GM21786 (cell line): Measurements from ENCODE around the gene GPR3.
A peak's percentile ranks its signal among the peaks of the same experiment; 100 is the strongest.

ENCODE experiments used
- ATAC-seq: cut with Tn5 transposase; IDR thresholded peaks from one replicate; pipeline ENCODE4 v1.9.1; 2021; ENCODE audit not compliant: unreplicated experiment

GPR3 gene, protein sequence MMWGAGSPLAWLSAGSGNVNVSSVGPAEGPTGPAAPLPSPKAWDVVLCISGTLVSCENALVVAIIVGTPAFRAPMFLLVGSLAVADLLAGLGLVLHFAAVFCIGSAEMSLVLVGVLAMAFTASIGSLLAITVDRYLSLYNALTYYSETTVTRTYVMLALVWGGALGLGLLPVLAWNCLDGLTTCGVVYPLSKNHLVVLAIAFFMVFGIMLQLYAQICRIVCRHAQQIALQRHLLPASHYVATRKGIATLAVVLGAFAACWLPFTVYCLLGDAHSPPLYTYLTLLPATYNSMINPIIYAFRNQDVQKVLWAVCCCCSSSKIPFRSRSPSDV

DNA sequence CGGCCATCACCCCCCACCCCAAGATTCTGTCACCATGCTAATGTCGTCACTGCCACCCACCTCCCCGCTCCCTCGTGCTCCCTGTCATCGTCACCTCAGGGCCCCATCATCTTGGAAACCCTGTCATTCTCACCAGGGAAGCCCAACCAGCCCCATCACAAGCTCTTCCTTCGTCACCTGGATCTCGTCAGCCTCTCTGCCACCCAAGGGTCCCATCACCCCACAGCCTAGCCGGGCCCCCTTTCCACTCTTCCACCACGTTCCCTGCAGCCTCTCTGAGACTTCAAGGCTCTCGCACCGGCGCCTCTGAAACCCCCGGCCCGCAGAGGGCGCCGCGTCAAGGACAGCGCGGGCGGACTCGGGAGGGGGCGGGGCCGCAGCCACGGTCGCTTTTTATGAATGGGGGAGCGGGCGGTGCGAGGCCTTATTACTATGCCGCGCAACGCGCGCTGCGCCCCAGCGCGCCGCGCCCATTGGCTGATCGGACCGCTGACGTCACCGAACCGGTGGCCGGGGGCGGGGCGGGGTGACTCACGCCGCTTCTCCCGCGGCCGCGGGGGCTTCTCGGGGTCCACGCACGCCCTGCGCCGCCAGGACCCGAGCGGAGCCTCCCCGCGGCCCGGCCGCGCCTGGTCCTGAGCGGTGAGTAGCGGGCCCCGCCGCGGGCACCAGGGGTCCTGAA, at the start of gene GPR3:
Gene GPR3 (plus strand): TSS at position 527 of the 682 bp plus-strand sequence. CDS start 1,177 bp downstream, outside the sequence.
- ATAC-seq = peak; percentile 77

DNA sequence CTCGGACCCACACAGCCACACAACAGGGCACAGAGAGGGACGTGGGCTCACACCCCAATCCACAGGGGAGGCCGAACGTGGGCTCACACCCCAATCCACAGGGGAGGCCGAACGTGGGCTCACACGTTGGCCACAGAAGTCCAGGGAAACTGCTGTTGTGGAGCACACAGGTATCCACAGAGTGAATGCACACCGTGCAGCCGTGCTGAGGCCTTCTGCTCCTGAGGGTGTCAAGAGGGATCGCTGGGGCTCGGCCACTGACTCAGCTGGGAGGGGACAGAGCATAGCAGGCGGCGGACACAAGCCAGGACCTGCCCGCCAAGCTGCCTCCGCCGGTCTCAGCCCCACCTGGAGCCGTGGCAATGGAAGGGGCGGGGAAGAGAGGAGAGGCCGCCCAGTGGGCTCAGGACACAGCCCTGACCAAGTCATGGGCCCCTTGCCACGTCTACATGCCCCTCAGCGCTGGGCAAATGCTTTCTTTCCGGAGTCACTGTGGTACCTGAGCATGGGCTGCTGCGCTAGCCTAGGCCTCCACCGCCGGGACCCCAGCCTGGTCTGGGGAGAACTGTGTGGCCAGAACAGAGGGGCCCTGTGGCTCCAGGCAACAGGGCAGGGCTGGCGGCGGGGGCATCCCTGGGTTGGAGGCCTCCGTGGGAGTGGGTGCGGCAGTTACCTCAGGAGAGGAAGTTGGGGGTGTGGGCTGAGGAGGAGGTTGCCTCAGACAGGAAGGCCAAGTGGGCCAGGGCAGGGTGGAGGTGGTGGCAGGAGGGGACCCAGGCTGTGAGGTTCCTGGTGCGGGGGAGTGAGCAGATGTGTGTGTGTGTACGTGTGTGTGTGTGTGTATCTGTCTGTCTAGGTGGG, 49.4 kb upstream of the GPR3 start:
- no peak for ATAC-seq

DNA sequence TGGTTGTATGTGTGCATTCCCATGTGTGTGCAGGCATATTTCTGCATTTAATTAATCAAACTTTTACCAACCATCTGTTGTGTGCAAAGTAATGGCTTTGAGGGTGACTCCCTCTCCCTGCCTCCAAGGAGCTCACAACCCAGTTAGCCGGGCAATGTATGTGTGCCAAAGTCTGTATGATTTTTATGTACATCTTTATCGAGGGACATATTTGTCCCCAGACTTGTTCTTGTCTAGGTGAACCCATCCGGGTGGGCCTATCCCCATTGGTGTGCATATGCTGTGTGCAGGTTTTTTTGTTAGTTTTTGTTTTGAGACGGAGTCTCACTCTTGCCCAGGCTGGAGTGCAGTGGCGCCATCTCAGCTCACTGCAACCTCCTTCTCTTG, 48.8 kb upstream of the GPR3 start:
- ATAC-seq = no peak

DNA sequence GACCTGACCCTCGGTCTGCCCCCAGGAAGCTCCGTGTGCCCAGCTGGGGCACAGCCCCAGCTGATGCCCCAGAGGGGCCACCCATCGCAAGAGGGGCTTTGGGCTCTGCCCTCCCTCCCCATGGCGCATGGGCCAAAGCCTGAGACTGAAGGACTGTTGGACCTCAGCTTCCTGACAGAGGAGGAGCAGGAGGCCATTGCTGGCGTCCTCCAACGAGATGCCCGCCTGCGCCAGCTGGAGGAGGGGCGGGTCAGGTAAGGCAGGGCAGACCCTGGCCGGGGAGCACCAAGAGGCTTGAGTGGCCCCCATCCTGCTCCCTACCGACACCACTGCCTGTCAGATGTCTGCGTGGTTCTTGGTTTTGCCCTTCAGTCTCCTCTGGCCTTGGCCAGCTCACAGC, 47.1 kb upstream of the GPR3 start:
- ATAC-seq = no peak

DNA sequence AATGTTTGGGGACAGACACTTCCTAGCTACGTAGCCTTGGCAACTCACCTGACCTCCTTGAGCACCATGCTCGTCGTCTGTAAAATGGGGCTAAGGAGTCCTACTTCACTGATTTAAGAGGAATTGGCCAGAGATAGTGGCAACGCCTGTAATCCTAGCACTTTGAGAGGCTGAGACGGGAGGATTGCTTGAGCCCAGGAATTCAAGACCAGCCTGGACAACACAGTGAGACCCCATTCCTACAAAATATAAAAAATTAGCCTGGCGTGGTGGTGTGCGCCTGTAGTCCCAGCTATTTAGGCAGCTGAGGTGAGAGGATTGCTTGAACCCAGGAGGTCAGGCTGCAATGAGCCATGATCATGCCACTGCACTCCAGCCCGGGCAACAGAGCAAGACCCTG, 46.1 kb upstream of the GPR3 start:
- no peak for ATAC-seq

DNA sequence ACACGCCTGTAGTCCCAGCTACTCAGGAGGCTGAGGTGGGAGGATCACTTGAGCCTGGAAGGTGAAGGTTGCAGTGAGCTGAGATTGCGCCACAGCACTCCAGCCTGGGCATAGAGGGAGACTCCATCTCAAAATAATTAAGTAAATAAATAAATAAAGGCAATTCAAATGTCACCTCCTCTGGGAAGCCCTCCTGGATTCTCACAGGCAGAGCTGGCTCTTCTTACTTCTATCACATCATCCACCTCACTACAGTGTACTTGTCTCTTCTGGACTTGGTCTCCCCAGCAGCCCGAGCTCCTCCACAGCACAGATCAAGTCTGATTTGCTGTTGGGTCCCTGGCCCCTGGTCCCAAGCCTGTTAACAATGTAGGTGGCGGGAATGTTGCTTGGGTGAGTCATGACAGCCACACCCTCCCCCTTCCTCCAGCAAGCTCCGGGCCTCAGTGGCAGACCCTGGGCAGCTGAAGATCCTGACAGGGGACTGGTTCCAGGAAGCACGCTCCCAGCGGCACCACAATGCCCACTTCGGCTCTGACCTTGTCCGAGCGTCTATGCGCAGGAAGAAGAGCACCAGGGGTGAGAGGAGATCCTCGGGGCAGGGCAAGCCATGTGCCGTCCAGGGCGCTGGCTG, 45.3 kb upstream of the GPR3 start:
- no peak for ATAC-seq

DNA sequence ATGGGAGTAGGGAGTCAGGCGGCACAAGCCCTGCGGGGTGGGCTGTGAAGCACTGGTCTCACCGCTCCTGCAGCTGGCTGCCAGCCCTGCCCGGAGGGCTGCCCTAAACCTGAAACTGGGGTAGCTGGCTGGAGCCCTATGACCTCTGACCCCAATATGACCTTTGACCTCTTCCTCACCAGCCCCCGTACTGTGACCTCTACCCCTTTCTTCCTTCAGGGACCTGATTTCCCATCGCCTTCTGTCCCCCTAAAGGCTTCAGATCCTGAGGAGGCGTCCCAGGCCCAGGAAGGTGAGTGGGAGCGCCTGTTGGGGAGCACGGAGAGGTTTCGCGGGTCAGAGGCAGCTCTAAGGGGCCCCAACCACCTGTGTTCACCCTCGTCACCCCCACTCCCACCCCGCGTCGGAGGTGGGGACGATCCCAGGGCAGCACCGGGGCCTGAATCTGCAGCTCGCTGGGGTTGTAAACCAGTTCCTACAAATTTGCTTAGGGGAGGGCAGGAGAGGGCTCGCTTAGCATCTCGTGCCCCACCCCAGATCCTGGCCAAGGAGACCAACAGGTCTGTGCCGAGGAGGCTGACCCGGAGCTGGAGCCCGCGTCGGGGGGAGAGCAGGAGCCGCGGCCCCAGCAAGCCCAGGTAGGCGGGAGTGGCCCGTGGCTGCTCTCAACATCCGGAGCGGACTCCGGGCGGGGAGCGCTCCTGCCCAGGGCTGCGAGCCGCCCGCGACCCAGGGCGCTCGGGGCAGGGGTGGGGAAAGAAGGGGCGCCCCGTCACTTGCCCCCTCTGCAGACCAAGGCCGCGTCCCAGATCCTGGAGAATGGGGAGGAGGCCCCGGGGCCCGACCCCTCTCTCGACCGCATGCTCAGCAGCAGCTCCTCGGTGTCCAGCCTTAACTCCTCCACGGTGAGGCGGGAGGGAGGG, 43.3 kb upstream of the GPR3 start:
- ATAC-seq = no peak

DNA sequence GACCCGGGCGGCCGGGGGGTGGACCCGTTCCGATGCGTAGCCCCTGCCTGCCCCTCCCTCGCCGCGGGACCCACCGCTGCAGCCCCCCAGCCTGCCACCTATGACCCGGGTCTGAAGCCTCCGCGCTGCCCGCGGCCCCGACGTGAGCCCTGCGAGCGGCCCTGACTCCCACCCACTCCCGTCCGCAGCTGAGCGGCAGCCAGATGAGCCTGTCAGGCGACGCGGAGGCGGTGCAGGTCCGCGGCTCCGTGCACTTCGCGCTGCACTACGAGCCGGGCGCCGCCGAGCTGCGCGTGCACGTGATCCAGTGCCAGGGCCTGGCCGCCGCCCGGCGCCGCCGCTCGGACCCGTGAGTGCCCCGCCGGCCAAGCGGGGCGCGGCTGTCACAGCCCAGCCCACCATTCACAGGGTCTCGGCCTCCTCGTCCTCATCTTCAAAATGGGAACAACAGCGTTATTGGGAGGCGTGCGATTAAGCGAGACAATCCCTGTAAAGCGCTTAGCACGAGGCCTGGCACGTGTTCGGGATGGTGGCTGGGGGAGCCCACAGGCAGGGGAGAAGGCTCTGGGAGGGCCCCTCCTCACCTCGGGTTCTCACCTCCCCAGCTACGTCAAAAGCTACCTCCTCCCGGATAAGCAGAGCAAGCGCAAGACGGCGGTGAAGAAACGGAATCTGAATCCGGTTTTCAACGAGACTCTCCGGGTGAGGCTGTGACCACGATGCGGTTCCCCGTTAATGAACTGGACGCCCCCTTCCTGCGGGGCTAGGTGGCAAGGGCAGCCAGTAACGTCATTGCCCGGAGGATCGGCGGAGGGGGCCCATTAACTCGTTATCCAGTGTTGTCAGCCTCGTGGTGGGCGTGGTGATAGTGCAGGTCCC, 42.4 kb upstream of the GPR3 start:
- ATAC-seq = no peak

DNA sequence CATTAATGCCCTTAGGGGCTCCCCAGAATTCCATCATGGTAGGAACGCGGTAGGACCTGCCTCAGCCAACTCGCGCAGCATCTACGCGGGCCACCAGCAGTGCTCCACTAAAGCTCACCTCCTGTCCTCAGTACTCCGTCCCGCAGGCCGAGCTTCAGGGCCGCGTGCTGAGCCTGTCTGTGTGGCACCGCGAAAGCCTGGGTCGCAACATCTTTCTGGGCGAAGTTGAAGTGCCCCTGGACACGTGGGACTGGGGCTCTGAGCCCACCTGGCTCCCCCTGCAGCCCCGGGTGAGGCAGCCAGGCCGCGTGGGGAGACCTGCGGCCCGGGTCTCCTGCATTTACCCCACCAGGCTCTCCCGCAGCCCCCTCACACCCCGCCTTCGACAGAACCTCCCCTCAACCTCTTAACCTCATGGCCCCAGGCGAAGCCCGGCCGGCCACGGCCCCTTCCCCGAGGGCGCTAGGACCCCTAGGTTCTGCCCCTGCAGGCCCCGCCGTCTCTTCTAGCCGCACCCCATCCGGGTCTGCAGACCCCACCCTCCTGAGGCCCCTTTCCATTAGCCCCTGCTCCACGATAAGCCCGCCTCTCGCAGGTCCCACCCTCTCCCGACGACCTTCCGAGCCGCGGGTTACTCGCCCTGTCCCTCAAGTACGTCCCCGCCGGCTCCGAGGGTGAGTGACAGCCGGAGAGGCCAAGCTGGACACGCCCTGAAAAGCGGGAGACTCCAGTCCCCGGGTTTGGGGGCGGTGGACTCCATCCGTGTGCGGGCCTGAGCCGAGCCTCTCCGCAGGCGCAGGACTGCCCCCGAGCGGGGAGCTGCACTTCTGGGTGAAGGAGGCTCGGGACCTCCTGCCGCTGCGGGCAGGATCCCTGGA, 41.5 kb upstream of the GPR3 start:
- no peak for ATAC-seq

DNA sequence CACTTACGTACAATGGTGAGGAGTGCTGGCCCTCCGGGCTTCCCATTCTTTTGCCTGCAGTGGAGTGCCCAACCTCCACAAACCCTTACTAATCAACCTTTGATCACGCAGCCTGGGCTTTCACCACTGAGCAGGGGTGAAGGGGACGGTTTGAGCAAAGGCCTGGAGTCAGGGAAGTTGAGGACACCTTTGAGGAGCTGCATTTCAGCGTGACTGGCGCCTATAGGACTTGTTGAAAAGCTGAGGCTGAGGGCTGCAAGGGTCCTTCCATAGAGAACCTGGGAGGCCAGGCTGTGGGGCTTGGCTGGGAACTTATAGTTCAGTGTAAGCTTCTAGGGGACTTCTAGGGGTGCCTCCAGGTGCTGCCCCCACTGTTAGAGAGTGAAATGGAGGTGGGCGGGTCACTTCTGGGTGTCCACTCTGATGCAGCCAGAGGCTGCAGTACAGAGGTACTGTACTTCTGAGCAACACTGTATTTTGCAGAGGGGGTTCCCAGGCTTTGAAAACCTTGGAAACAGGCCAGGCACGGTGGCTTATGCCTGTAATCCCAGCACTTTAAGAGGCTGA, 40.8 kb upstream of the GPR3 start:
- ATAC-seq = no peak

DNA sequence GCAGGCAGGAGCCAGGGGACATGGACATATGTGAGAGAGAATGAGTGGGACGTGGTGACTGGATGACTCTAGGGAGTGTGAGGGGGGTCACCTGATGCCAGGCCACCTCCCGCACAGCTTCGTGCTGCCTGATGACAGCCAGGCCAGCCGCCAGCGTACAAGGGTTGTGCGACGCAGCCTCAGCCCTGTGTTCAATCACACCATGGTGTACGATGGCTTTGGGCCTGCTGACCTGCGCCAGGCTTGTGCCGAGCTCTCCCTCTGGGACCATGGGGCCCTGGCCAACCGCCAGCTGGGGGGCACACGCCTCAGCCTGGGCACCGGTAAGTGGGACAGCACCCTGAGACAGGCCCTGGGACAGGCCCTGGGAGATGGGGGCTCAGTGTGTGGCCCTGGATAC, 39.3 kb upstream of the GPR3 start:
- ATAC-seq = no peak

DNA sequence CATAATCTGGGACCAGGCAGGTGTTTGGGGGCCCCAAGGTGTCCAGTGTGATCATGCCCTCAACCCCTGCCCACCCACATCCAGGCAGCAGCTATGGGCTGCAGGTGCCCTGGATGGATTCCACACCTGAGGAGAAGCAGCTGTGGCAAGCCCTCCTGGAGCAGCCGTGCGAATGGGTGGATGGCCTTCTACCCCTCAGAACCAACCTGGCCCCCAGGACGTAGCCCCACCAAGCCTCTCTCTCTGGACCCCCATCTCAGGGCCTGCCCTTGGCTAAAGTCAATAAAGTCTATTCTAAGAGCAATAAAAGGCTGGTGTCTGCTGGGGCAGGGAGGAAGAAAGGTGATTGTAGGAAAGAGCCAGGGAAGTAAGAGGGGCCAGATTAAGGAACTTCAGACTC, 38.8 kb upstream of the GPR3 start:
- ATAC-seq = no peak

DNA sequence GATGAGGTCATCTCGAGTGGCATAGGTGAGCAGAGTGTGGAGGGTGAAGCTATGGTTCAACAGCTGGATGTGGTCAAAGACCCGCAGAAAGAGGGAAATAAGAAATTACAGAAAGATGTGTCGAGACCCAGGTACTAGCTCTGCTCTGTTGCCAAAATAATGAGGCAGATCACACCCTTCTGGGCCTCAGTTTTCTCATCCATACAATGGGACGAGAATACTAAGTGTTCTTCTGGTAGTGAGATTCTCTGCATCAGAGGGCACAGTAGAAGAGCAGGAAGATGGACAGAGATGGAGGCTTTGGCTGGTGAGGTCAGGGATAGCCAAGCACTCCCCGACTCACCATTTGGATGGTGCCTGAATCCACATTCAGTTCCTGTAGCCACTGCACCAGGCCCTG, 36.7 kb upstream of the GPR3 start:
- no peak for ATAC-seq

DNA sequence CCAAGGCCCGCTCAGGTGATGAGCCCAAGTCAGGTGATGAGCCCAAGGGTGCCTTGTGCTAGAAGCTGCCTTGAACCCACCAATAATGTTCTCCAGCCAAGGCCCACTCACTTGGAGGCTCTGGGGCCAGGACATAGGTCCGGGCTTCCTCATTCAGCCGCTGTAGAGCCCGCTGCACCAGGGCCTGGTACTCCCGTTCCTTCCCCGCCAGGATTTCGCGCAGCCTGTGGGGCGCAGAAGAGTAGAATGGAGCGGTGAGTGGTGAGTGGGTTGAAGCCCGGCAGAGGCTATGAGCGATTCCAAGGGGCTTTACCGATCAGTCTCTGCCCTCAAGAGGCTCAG, 36.2 kb upstream of the GPR3 start:
- ATAC-seq = no peak

DNA sequence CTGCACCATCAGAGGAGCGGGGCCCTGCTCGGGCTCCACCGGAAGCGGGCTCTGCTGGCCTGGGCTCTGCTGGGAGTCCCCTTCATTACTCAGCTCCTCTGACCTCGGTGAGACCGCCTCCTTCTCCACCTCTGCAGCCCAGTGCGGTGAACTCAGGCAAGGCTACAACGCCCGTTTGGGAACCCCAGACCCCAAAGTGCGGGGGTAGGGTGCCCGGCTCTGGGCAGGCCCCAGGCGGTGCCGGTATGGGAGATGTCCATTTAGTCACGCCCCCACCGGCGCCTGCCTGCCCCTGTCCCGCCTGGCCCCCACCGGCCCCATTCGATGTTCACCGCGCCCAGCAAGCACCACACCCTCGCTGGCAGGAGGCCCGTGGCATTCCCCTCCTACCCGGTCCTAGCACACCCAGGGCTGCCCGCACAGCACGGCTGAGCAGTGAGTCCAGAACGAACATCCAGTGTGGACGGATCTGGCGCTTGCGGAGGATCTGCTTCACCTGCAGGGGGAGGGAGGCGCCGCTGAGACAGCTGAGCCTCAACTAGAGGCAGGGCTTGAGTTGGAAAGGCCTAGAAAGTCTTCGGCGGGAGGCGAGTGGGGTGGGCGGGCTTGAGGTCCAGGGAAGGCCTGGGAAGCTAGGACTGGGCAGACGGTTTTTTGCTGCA, 35.7 kb upstream of the GPR3 start:
- ATAC-seq = no peak

DNA sequence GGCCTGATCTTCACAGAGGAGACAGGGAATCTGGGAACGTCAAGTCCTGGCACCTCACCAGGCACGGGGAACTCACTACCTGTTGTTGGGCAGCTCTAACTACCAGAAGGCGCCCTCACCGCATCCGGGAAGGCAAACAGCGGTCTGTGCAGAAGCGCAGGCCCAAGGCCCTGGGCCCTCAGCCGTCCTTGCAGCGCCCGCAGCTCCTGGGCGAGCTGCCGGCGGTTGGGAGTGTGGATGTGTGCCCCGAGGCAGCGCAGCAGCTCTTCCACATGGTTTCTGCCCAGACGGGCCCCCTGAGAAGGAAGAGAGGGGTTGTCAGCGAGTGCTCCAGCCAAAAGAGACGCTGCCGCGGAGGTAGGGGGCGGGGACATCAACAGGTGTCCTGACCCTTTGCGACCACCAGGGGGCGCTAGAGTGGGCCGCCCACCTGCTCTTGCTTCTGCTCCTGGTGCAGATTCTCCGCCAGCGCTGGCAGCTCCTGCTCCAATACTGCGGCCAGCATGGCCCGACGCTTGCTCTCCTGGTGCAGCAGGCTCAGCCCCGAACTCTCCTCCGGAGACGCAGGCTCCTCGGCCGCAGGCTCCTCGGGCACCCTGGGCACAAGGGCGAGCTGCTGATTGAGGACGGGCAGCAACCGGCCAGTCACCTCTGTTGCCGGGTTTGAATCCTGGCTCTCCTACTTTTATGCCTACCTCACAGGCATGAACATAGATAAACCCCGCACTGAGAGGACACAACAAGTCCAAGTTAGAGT, 35.0 kb upstream of the GPR3 start:
- no peak for ATAC-seq
